HUES64 (cell line): ENCODE measurements around the gene VTN.
A peak's percentile ranks its signal among the peaks of the same experiment; 100 is the strongest.

Experiments used
- H3K27ac ChIP-seq: 2 replicates; pipeline ENCODE4 v1.7.0; 2013; ENCODE audit warnings: low read depth, low read length, inconsistent platforms
- H3K27me3 ChIP-seq: 2 replicates; pipeline ENCODE4 v1.6.1; 2013; ENCODE audit warnings: mild to moderate bottlenecking, low read length; ENCODE audit not compliant: insufficient read depth
- H3K36me3 ChIP-seq: 2 replicates; pipeline ENCODE4 v1.6.1; 2013; ENCODE audit warnings: mild to moderate bottlenecking, low read length; ENCODE audit not compliant: insufficient read depth
- H3K4me1 ChIP-seq: 2 replicates; pipeline ENCODE4 v1.6.1; 2013; ENCODE audit warnings: mild to moderate bottlenecking, low read length, moderate library complexity; ENCODE audit not compliant: insufficient read depth
- H3K4me3 ChIP-seq: 2 replicates; pipeline ENCODE4 v1.5.1; 2013; ENCODE audit warnings: mild to moderate bottlenecking, low read length, moderate library complexity
- H3K9ac ChIP-seq: 2 replicates; pipeline ENCODE4 v1.6.1; 2013; ENCODE audit warnings: mild to moderate bottlenecking, low read depth, low read length
- H3K9me3 ChIP-seq: 2 replicates; pipeline ENCODE4 v1.6.1; 2013; ENCODE audit warnings: low read depth, low read length; ENCODE audit not compliant: insufficient read depth
- WGBS: fragments of 150-250, 120-280 bp; methylation state at CpG from one replicate; pipeline ENCODE4 v1.1.7; 2013; ENCODE audit warnings: missing lambda C conversion rate; 5-methylcytosine and 5-hydroxymethylcytosine counted together

The VTN gene

GRCh38 chr17:28395426-28395825, 25.3 kb upstream of the VTN start:
- no peak overlapping the region for H3K9ac ChIP-seq
- peaks cover 9% of the 10 kb centered on the region; the same call in 1 of the 2 replicates for H3K27me3 ChIP-seq
- no peak overlapping the region for H3K4me3 ChIP-seq
- H3K36me3 ChIP-seq, result no peaks in the 10 kb centered on the region
- H3K27ac ChIP-seq, result no peak overlapping the region
- no peaks in the 10 kb centered on the region for H3K9me3 ChIP-seq
- 66% methylated on average over 2 of the region's 2 CpGs for WGBS
- no peaks in the 10 kb centered on the region for H3K4me1 ChIP-seq

- Histone ChIP-seq H3K36me3 (no peaks in the 10 kb centered on the region), H3K4me1 (no peaks in the 10 kb centered on the region)
Observed at GRCh38 chr17:28394337-28395116, 24.4 kb upstream of the VTN start.

GRCh38 chr17:28392491-28392890, 22.4 kb upstream of the VTN start:
- H3K4me1 ChIP-seq, result no peaks in the 10 kb centered on the region
- H3K4me3 ChIP-seq, result no peak overlapping the region
- H3K27me3 ChIP-seq, result no peaks in the 10 kb centered on the region
- no peak overlapping the region for H3K9ac ChIP-seq
- H3K36me3 ChIP-seq, result no peaks in the 10 kb centered on the region
- no peaks in the 10 kb centered on the region for H3K9me3 ChIP-seq
- WGBS, result 56% methylated on average over 10 of the region's 10 CpGs
- H3K27ac ChIP-seq, result no peak overlapping the region

More at GRCh38 chr17:28394337-28395116, 24.4 kb upstream of the VTN start:
- Histone ChIP-seq H3K9me3 (no peaks in the 10 kb centered on the region), H3K4me3 (no peak overlapping the region), H3K9ac (no peak overlapping the region), H3K27me3 (peaks cover 4% of the 10 kb centered on the region; the same call in 1 of the 2 replicates), H3K27ac (no peak overlapping the region)
- 94% methylated on average over 6 of the region's 7 CpGs for WGBS

- no peak overlapping the region for H3K27ac ChIP-seq
- H3K36me3 ChIP-seq, result no peaks in the 10 kb centered on the region
- peaks cover 6% of the 10 kb centered on the region for H3K27me3 ChIP-seq
- H3K4me1 ChIP-seq, result no peaks in the 10 kb centered on the region
- H3K9ac ChIP-seq, result no peak overlapping the region
- 71% methylated on average over 2 of the region's 2 CpGs for WGBS
- no peaks in the 10 kb centered on the region for H3K9me3 ChIP-seq
- no peak overlapping the region for H3K4me3 ChIP-seq
Observed at GRCh38 chr17:28391401-28391800, 21.3 kb upstream of the VTN start.

- Histone ChIP-seq H3K9ac (no peak overlapping the region), H3K9me3 (no peaks in the 10 kb centered on the region), H3K36me3 (no peaks in the 10 kb centered on the region), H3K27me3 (peaks cover 10% of the 10 kb centered on the region), H3K4me3 (no peak overlapping the region), H3K4me1 (no peaks in the 10 kb centered on the region), H3K27ac (no peak overlapping the region)
- no CpG with 5 or more reads among the region's 1 CpG for WGBS
Observed at GRCh38 chr17:28390984-28391383, 20.9 kb upstream of the VTN start.

GRCh38 chr17:28390563-28390962, 20.5 kb upstream of the VTN start:
- no peaks in the 10 kb centered on the region for H3K36me3 ChIP-seq

GRCh38 chr17:28390141-28390540, 20.0 kb upstream of the VTN start:
- H3K36me3 ChIP-seq, result no peaks in the 10 kb centered on the region
- H3K27me3 ChIP-seq, result peaks cover 19% of the 10 kb centered on the region
- no peak overlapping the region for H3K4me3 ChIP-seq
- no peaks in the 10 kb centered on the region for H3K9me3 ChIP-seq
- H3K4me1 ChIP-seq, result no peaks in the 10 kb centered on the region
- H3K27ac ChIP-seq, result no peak overlapping the region
- WGBS, result 85% methylated on average over 1 of the region's 1 CpG
- no peak overlapping the region for H3K9ac ChIP-seq

More at GRCh38 chr17:28390563-28390962, 20.5 kb upstream of the VTN start:
- Histone ChIP-seq H3K9me3 (no peaks in the 10 kb centered on the region), H3K4me3 (no peak overlapping the region), H3K27me3 (peaks cover 15% of the 10 kb centered on the region), H3K9ac (no peak overlapping the region), H3K27ac (no peak overlapping the region), H3K4me1 (no peaks in the 10 kb centered on the region)
- 97% methylated on average over 2 of the region's 2 CpGs for WGBS

- WGBS, result 93% methylated on average over 11 of the region's 11 CpGs
- H3K9me3 ChIP-seq, result no peaks in the 10 kb centered on the region
- no peaks in the 10 kb centered on the region for H3K36me3 ChIP-seq
- H3K4me3 ChIP-seq, result no peak overlapping the region
- H3K27me3 ChIP-seq, result peaks cover 39% of the 10 kb centered on the region
- H3K27ac ChIP-seq, result no peak overlapping the region
- no peaks in the 10 kb centered on the region for H3K4me1 ChIP-seq
- H3K9ac ChIP-seq, result no peak overlapping the region
Observed at GRCh38 chr17:28388106-28388505, 18.0 kb upstream of the VTN start.

- no peaks in the 10 kb centered on the region for H3K36me3 ChIP-seq
- H3K27me3 ChIP-seq, result peaks cover 56% of the 10 kb centered on the region
Observed at GRCh38 chr17:28386391-28386790, 16.3 kb upstream of the VTN start.

GRCh38 chr17:28385406-28385805, 15.3 kb upstream of the VTN start:
- Histone ChIP-seq H3K9ac (no peak overlapping the region), H3K27ac (no peak overlapping the region), H3K9me3 (no peaks in the 10 kb centered on the region), H3K27me3 (peaks cover 66% of the 10 kb centered on the region), H3K4me1 (no peaks in the 10 kb centered on the region), H3K4me3 (peak overlapping the region; percentile 61; the same call in 1 of the 2 replicates), H3K36me3 (no peaks in the 10 kb centered on the region)
- WGBS, result 76% methylated on average over 8 of the region's 8 CpGs

More at GRCh38 chr17:28386391-28386790, 16.3 kb upstream of the VTN start:
- H3K9me3 ChIP-seq, result no peaks in the 10 kb centered on the region
- no peak overlapping the region for H3K4me3 ChIP-seq
- H3K27ac ChIP-seq, result no peak overlapping the region
- H3K4me1 ChIP-seq, result no peaks in the 10 kb centered on the region
- no peak overlapping the region for H3K9ac ChIP-seq

GRCh38 chr17:28385037-28385400, 14.9 kb upstream of the VTN start:
- no peak overlapping the region for H3K27ac ChIP-seq
- H3K27me3 ChIP-seq, result peaks cover 70% of the 10 kb centered on the region
- H3K9ac ChIP-seq, result no peak overlapping the region
- no peaks in the 10 kb centered on the region for H3K4me1 ChIP-seq
- WGBS, result 14% methylated on average over 29 of the region's 29 CpGs
- H3K4me3 ChIP-seq, result peak overlapping the region; percentile 61
- no peaks in the 10 kb centered on the region for H3K9me3 ChIP-seq
- no peaks in the 10 kb centered on the region for H3K36me3 ChIP-seq
